GM20000 (cell line): ENCODE data around the gene LYPLAL1.

Source experiments
- DNase-seq: peaks from one replicate; pipeline ENCODE4 v3.0.0; 2012; ENCODE audit warnings: low spot score
- CTCF ChIP-seq: IDR thresholded peaks from 2 replicates; pipeline ENCODE4 v1.5.1; 2012; ENCODE audit warnings: mild to moderate bottlenecking, control low read depth; ENCODE audit errors: extremely low read depth, missing control alignments

The LYPLAL1 gene

GRCh38 chr1:219261454-219261853 lies 87.8 kb downstream of the LYPLAL1 start:
- no peak for DNase-seq
- TF ChIP-seq CTCF: no peak
